GM19025 (cell line): Measurements from ENCODE around the gene TCN2.

ENCODE experiments used
- ATAC-seq: cut with Tn5 transposase; IDR thresholded peaks from one replicate; pipeline ENCODE4 v1.9.1; 2021; ENCODE audit warnings: mild to moderate bottlenecking, low read depth, moderate library complexity; ENCODE audit not compliant: unreplicated experiment

Gene TCN2

DNA sequence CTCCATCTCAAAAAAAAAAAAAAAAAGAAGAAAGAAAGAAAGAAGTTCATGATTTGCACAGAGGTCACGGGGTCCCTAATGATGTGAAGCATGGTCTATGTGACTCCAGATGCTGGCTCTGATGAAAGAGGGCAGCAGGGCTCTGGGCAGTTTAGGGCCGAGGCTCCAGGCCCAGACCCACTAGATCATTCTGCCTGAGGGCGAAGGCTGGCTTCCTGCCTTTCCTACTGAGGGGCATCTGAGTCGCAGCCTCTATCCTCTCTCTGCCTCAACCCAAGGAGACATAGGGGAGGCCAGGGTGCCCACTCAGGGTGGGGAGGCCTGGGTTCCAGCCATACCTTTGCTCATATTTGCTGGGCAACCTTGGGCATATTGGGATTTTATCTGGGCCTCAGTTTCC lies 33.4 kb downstream of the TCN2 start:
- ATAC-seq = no peak

DNA sequence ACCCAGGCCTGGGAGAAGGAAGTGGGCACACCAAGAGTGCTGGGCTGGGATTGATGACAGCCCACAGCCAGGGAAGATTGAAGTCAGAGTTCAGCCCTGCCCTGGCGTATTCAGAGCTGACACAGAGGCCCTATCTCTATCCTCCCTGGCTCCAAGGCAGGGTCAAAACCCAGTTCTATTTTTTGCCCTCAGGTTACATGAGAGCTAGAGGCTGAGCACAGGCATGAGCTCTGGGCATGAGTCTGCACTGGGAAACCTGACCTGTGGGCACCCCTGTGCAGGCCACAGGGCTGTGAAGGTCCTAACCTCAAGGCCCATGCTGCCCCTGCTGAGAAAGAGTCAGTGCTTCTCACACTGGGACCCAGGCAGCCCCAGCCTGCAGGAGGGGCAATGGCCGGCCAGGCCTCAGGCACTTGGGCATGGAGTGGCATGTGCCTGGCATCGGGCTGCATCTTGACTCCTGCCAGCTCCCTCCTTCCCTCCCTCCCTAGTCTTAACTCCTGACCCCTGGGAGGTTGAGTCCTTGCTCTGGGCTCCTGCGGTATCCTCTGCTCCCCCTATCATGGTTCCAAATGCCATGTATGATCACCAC lies 34.0 kb downstream of the TCN2 start:
- no peak for ATAC-seq

DNA sequence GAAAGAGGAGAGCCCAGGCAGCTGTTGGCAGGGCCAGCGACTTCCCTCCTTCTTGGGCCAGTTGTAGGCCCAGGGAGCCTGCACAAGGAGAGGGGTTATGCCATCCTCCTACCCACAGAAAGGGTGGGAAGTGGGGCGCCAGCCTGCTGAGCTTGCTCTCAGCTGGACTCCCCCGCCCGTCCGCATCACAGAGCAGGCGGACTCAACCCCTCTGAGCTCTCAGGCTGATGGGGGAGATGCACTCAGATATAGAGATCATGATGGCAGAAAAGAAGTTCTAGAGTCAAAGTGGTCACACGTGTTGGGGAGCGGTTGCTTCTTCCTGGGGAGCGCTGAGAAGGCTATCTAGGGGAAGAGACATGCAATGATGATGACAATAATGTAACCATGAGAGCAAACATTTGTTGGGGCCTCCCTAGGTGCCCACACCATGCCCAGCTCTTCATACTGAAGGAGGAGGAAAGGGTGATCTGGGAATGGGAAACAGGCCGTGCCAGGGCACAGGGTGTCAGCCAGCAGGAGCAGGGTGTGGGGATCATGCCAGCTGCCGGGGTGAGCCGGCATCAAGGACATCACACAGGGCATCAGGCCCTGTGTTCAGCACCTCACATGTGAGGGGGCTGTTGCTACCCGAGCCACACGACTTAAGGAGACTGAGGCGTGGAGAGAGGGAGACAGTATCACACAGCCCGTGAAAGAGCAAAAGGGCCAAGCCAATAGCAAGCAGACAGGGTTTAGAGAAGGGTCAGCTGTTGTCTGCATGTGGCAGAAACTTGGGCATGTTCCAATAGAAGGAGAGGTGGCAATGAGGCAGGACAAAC lies 36.3 kb downstream of the TCN2 start:
- ATAC-seq = no peak

DNA sequence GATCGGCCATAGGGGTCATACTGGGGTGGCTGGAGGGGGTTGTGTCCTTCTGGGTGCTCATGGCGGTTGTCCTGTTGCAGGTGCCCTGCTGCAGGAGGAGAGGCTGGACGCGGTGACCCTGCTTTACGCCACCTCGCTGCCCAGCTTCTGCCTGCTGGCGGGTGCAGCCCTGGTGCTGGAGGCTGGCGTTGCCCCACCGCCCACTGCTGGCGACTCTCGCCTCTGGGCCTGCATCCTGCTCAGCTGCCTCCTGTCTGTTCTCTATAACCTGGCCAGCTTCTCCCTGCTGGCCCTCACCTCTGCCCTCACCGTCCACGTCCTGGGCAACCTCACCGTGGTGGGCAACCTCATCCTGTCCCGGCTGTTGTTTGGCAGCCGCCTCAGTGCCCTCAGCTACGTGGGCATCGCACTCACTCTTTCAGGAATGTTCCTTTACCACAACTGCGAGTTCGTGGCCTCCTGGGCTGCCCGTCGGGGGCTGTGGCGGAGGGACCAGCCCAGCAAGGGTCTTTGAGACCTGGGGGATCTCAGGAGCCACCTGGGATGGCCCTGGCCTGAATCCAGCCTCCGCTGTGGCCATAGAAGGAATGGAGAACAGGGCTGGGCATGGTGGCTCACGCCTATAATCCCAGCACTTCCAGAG lies 39.7 kb downstream of the TCN2 start:
- ATAC-seq = no peak

DNA sequence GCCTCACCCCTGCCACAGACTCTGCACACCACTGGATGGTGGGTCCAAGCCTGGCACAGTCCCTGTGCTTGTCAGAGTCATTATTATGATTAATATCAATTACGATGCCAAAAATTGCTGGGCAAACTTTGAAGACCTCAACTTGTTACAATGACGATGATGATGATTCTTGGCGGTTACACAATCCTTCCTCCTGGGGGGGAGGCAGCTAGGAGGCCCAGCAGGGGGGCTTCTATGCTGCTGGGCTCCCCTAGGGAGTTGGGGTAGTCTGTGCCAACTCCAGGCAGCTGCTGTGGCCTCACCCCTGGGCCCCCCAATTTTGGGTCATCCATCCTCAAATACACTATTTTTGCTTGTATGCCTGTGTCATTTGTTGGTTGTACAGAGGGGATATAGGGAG lies 40.6 kb downstream of the TCN2 start:
- no peak for ATAC-seq

DNA sequence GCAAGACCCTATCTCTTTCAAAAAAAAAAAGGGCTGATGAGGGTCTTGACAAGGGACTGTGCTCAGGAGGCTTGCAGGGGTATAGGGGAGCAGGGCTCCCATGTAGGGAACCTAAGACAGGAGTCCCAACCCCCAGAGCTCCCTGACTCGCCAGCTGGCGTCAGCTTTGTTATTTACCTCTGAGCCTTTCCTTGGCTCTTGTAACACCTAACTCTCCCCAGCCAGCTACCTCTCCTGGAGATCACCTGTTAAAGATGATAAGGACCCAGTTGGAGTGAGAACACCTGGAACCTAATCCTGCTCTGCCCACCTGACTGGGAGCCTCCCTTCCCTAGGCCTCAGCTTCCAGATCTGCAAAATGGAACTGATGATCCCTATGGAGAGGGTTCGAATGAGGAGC lies 41.9 kb downstream of the TCN2 start:
- no peak for ATAC-seq

DNA sequence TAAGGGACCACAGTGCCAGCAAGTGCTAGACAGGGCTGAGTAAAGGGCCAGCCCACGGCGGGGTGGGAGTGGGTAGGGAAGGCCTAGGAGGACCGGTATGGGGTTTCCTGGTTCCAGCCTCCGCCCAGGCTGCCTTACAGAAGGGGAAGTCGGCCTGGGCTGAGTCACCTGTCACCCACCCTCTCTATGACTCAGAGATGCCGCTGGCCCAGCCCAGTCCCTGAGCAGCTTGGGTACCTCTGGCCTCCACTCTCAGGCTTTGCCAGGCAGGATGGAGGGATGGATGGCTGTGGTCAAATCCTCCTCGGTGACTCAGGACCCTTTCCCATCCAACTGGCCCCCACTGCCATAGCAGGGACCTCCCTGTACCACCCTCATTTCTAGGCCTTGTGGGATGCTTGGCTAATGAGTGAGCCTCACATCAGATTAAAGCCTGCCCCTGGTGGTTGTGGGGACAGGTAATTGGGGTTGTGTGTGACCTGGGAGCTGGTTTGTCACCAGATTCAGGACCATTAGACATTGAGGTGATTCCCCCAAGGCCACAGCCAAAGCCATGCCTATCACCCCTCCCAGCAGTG lies 42.5 kb downstream of the TCN2 start:
- peak; percentile 51 for ATAC-seq

DNA sequence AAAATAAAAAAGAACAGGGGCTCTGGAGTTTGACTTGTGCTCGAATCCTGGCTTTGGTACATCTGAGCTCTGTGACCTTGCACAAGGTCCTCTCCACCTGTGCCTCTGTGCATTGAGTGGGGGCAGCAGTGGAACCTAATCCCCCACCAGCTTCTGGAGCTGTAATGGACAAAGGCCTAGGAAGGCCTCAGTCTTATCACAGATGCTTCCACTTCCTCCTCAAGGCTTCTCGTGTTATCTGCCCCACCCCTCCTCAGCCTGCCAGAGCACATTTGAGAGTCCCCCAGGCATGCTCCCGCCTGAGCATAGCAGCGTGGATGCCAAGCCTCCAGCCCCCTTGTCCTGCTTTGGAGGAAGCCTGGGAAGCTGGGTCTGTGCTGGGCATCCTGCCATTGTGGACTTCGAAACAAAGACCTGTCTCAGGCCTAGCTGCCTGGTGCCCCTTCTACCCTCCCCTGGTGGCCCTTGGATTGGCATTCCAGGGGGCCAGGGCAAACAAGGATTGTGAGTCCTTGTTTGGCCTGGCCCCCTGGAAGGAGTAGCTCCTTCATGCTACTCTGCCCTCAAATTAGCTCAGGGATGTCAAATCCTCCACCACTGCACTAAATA lies 43.6 kb downstream of the TCN2 start:
- ATAC-seq = no peak

DNA sequence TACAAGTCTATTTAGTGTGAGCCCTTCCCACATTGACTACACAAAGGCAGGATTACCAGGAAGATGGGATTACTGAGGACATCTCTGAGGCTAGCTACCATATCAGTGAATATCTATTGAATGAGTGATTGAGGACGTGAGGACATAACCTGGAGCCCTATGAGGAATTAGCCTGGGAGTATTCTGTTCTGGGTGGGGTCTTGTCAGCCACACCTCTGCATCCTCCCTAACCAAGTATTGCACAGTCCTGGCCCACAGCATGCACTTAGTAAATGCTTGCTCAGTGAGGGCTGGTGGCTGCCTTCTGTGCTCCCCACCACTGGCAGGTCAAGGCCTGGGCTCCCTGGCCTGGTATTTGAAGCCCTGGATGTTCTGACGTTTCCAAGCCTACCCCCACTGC lies 45.9 kb downstream of the TCN2 start:
- ATAC-seq = no peak

DNA sequence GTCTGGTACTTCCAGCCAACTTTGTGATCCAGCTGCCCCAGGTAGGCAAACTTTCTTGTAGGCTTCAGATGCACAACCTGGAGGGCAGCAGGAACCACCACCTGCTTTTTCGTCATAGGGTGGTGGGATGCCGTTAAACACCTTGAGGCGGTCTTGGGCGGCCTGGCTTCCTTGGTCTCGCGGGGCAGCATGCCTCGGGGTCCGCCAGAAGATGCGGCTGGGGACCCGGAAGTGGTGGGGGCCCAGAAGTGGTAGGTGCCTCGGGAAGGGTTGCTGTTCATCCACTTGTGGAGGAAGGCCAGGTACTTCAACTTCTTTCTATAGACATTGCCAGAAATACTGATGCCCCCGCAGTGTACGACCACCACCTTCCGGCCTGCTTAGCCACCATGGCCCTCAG lies 47.4 kb downstream of the TCN2 start:
- ATAC-seq = no peak

DNA sequence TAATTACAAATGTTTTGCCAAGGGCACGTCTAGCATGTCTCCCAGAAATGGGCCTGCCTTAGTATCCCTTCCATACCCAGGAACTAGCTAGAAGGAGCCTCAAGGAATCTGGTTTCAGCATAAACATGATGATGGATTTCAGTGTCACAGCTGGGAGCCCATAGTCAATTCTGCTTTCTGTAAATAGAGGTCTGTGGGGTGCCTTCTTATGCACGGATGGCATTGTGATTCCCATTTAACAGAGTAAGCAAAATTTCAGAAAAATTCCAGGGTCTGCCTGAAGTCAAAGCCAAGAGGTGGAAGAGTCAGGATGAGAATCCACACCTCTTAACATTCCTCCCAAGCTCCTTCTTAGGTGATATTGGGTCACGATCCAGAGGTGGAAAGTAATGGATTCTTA lies 48.6 kb downstream of the TCN2 start:
- ATAC-seq = no peak

DNA sequence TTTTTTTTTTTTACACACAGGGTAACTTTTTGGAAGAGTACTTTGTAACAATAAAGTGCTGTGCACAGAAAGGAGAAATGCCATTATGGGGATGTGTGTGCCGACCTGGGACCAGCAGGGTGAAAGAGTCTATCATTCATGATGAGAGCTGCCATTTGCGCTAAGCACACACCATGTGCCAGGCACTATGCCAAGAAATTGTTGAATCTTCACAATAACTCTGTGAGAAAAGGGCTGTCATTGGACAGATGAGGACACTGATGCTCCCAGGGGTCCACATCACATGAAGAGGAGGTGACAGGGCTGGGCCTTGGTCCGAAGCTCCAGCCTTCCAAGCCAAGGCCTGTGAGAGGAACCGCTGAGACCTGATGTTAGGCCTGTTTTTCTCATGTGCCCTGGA lies 55.1 kb downstream of the TCN2 start:
- no peak for ATAC-seq

DNA sequence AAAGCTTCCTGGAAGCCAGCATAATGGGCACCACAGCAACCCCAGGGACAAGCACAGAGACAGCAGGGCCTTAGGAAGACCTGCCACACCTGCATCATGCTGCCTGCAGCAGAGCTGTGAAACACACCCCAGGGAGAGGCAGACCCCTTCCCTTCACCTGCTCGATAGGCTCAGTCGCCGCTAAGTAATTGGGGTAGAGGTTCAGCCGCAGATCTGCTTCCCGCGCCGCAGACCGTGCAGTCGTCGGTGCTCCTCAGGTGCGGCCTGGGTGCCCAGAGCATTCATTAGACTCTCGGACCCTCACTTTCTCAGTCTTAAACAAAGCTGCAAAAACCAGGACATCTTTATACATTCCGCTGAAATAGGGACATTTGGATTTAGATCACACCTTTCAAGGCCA lies 57.8 kb downstream of the TCN2 start:
- no peak for ATAC-seq

DNA sequence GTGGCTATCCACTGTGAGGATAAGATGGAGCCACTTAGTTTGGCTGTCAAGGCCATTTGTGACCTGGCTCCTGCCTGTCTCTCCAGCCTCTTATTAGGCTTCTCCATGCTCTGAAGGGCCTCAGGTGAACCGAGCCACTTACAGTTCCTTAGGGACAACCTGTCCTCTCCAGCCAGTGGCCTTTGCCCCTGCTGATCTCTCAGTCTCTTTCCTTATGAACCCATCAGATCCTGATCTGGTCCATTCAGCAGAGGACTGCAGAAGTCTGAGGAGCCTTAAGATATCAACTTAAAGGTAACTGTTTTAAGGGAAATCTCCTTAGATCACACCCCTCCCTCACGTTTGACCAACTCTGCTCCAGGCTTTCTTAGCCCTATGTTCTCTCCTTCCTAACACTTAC lies 58.3 kb downstream of the TCN2 start:
- ATAC-seq = no peak

DNA sequence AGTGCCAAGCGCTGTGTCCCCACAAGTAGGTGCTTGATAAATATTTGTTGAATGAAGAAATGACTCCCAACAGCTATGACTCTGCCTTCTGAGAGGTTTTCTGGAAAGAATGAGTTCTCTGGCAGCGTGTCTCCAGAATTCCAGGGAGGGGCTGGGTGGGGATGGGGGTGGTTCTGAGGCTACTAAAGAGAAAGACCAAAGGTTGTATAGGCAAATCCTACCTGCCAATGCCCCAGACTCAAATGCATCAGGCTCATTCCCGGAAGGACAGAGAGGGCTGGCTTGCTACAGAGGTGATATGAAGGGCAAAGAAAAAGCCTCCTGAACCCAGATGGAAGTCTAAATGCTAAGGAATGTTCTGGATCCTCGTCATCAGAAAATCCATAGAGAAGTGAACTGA lies 58.8 kb downstream of the TCN2 start:
- no peak for ATAC-seq

DNA sequence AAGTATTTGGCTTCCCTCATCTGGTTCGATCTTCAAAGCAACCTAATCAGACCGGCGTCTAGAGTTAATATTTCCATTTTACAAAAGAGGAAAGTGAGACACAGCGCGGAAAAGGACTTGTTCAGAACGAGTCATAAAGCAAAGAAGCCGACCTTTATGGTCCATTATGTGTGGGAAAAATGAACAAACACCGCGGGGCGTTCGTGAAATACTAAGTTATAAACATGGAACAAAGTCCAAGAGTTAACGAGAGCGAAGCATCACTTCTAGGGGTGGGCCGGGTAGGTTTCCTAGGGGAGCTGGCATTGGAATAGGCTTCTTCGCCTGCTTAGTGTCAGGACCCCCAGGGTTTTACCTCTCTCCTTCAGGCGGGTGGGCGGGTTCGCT lies 60.1 kb downstream of the TCN2 start:
- no peak for ATAC-seq

DNA sequence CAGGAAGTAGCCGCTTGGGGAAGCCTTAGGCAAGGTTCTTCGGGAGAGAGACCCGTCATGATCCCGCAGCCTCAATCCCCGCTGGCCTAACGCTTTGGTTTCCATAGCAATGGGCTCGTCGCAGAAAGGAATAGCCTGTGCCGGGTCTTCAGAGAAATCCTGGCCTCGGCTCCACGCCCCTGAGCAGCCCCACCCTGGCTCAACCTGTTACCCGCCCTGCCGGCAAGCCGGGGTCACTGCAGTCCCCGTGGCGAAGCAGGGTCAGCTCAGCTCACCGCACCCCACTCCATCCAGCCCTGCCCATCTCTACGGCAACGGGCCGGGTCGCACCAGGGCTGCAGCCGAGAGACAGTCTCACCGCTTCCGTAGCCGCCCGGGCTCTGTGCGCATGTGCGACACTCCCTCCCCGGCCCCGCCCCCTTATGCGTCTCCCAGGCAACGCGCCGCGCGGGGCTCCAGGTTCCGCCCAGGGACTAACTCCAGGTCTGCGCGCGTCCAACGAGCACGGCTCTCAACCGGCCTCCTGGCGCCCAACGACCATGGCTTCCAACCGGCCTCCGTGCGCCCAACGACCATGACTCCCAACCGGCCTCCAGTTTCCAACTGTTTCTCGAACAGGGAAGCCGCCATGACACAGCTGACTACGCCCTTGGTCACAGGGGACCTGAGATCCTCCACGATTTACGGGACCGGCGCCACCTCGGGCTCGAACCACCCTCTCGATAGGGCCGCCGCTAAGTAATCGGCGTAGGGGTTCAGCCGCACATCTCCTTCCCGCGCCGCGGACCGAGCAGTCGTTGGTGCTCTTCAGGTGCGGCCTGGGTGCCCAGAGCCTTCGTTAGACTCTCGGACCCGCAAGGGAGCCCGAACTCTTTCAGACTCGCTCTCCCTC lies 60.8 kb downstream of the TCN2 start, which contains the start of gene DUSP18:
Gene DUSP18, minus strand, starts transcription at position 382 of the 892 bp plus-strand sequence. CDS start 3,872 bp downstream, outside the sequence.
- peak; percentile 93 for ATAC-seq

DNA sequence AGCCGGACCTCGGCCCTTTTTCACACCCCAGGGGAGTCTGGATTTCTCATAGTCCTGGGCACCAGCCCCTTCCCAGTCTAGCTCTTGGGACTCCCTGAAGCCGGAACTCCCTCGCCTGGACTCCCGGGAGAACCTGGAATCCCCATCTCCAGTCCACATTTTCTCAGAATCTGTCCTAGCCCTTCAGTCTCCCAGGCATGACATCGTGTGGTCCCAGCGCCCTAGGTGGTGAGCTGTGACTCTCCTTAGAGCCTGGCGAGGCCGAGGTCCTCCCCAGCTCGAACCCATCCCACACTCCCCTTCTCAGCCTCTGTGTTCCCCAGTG lies 61.4 kb downstream of the TCN2 start:
- no peak for ATAC-seq

DNA sequence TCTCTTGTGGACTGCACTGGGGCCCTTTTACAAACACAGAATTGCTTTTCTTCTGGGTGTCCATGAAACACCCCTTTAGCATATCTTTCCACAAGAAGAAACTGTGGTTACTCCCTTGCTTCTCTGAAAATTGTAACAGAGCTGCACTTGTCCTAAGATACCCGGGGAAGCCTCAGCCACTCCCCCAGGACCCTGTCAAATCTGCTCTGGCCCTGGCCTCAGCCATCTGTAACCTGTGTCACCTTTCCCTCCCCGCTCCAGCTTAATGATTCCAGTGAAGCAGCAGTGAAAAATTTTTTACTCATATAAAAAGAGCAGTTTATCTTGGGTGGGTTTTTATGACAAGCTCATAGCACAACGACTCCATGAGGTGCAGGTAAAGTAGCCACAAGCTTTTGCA lies 64.1 kb downstream of the TCN2 start:
- no peak for ATAC-seq

DNA sequence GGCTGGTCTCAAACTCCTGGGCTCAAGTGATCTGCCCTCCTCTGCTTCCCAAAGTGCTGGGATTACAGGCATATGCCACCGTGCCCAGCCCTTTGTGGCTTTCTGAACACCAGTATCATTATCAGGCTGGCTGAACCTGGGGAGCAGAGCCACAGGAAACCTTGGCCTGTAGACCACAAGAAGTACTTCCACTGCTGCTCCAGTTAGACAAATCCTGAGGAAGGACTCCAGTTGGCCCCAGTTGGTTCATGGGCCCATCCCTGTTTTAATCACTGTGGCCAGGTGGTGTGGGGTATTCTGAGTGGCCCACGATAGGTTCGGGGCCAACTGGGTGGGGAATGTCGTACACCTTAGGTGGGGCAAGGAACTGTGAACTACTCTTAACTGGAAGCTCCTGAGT lies 66.2 kb downstream of the TCN2 start:
- no peak for ATAC-seq
